HepG2 (cell line): ENCODE measurements around the gene HOXA13. TPM values are rescaled to one million over a fixed set of nuclear protein-coding genes. Genes with fewer than 3 reads are reported as not detected.

Experiments used
- ATAC-seq: fragments of 200-7000 bp; cut with Tn5 transposase; 3 replicates; pipeline ENCODE4 v1.9.1; 2020; ENCODE audit warnings: mild to moderate bottlenecking, moderate library complexity
- BruUV-seq: library from RNA; stranded (reverse); fragments of 400-500 nt; replicated peaks from 2 replicates; lab custom pipeline; 2021; lab: Mats Ljungman, UMichigan
- CTCF ChIA-PET: fragments of 300-600 bp; formaldehyde crosslinking; extraction: SDS; loops from one replicate; lab custom pipeline; 2021; ENCODE audit warnings: low total read pairs, inconsistent platforms, low intra/inter-chr PET ratio; lab: Yijun Ruan, JAX
- POLR2A ChIA-PET: fragments of 350-600 bp; sonication (Branson Sonifier 250); formaldehyde crosslinking; loops from one replicate; lab custom pipeline; 2020; ENCODE audit warnings: antibody characterized with exemption, inconsistent platforms; lab: Yijun Ruan, JAX
- DNase-seq: peaks from one replicate; pipeline ENCODE4 v3.0.0-alpha.2; 2015; ENCODE audit warnings: low spot score
- FAIRE-seq: peaks from 3 replicates; lab custom pipeline; 2011; peaks lifted over from hg19 to GRCh38; lab: Jason Lieb, UNC
- H2AFZ ChIP-seq: one replicate; pipeline ENCODE4 v1.6.1; 2011; ENCODE audit warnings: low read length, inconsistent platforms
- H3K27ac ChIP-seq: fragments of 300-600 bp; 3 replicates; pipeline ENCODE4 v1.8.0; 2011; ENCODE audit warnings: mixed run types, mild to moderate bottlenecking, mixed read lengths, low read length, inconsistent platforms; ENCODE audit not compliant: insufficient read depth; ENCODE audit errors: extremely low read length
- H3K27me3 ChIP-seq, 2 experiments: fragments of 200-600 bp in 1 of 2; 2 replicates in 1 of 2; 3 replicates in 1 of 2; pipeline versions ENCODE4 v1.6.0 to v1.8.0; 2011; ENCODE audit warnings: low read length in 2 of 2, mild to moderate bottlenecking in 2 of 2, moderate library complexity in 2 of 2, inconsistent platforms in 1 of 2; ENCODE audit not compliant: insufficient read depth in 2 of 2, control insufficient read depth in 1 of 2
- H3K36me3 ChIP-seq, 2 experiments: fragments of 200-600 bp in 1 of 2; replicated peaks in 1 of 2; 2 replicates in 1 of 2; 3 replicates in 1 of 2; pipeline versions ENCODE4 v1.5.1 to v1.8.0; 2011; ENCODE audit warnings: low read length in 2 of 2, inconsistent platforms in 1 of 2; ENCODE audit not compliant: insufficient read depth in 2 of 2, control insufficient read depth in 1 of 2
- H3K4me1 ChIP-seq: 2 replicates; pipeline ENCODE4 v1.5.1; 2012; ENCODE audit warnings: low read length, inconsistent platforms; ENCODE audit not compliant: insufficient read depth
- H3K4me2 ChIP-seq: 2 replicates; pipeline ENCODE4 v1.6.0; 2011; ENCODE audit warnings: low read depth, low read length, inconsistent platforms
- H3K4me3 ChIP-seq, 3 experiments: fragments of 200-600 bp in 1 of 3; sonication (generic), shearing (Covaris generic) in 1 of 3; replicated peaks in 1 of 3; 2 replicates each; pipeline ENCODE4 v1.5.1; 2011 to 2016; ENCODE audit warnings: low read length in 3 of 3, inconsistent platforms in 2 of 3, low read depth in 2 of 3, mild to moderate bottlenecking in 2 of 3, control low read depth in 1 of 3, mixed read lengths in 1 of 3; ENCODE audit not compliant: insufficient read depth in 1 of 3
- H3K79me2 ChIP-seq: one replicate; pipeline ENCODE4 v1.6.1; 2011; ENCODE audit warnings: low read length, inconsistent platforms; ENCODE audit not compliant: insufficient read depth
- H3K9ac ChIP-seq: 2 replicates; pipeline ENCODE4 v1.6.0; 2011; ENCODE audit warnings: mild to moderate bottlenecking, low read depth, low read length, inconsistent platforms; ENCODE audit not compliant: insufficient read depth
- H3K9me3 ChIP-seq: 2 replicates; pipeline ENCODE4 v1.5.1; 2012; ENCODE audit warnings: mild to moderate bottlenecking, low read length
- H4K20me1 ChIP-seq: 2 replicates; pipeline ENCODE4 v1.6.0; 2011; ENCODE audit warnings: inconsistent platforms, mild to moderate bottlenecking, low read length, moderate library complexity; ENCODE audit not compliant: insufficient read depth
- RNF2 ChIP-seq: fragments of 450-650 bp; conservative IDR thresholded peaks from 2 replicates; pipeline ENCODE4 v1.6.1; 2016; ENCODE audit warnings: low read depth
- WGBS: methylation state at CpG from one replicate; pipeline ENCODE4 v1.1.6; 2017; ENCODE audit warnings: low lambda C conversion rate; 5-methylcytosine and 5-hydroxymethylcytosine counted together
- in situ Hi-C: cut with HindIII; loops from 2 replicates; pipeline ENCODE4 v1.10.0; 2017; ENCODE audit warnings: low pct_unique_long_range_greater_than_20kb; ENCODE audit not compliant: extremely low pct_ligation_motif_present
- intact Hi-C: fragments of 100-400 bp; cut with micrococcal nuclease; formaldehyde crosslinking; loops from one replicate; pipeline ENCODE4 v1.10.0; 2022; ENCODE audit not compliant: unreplicated experiment
- polyA plus RNA-seq, 8 experiments: library from polyadenylated mRNA; depleted of rRNA in 3 of 8; stranded (reverse) in 7 of 8; unstranded in 1 of 8; fragments of >200 nt; fragmentation: Illumina TruSeq in 4 of 8; extraction: Trizol in 4 of 8; gene quantifications; 2 replicates each; pipeline versions ENCODE4 v1.2.1 to v1.2.3, GENCODE V29; 2011 to 2016; ENCODE audit warnings: low read depth in 4 of 8, missing spikeins in 1 of 8, mixed read lengths in 1 of 8; ENCODE audit not compliant: insufficient read depth in 1 of 8
- total RNA-seq, 5 experiments: library from RNA; depleted of rRNA; stranded (reverse); fragments of >200 nt; fragmentation: Illumina TruSeq; extraction: Trizol; gene quantifications; 2 replicates each; pipeline ENCODE4 v1.2.3, GENCODE V29; 2016; ENCODE audit warnings: low read depth in 1 of 5
- TF ChIP-seq, protein P1 (sequence below), 2 experiments: sonication (generic) in 1 of 2; formaldehyde crosslinking in 1 of 2; IDR thresholded peaks; 2 replicates each; pipeline versions ENCODE4 v1.6.1 to v1.9.0; 2014 to 2022; ENCODE audit warnings: antibody characterized with exemption in 1 of 2, borderline replicate concordance in 1 of 2, inconsistent platforms in 1 of 2, low read depth in 1 of 2, missing genetic modification reagents in 1 of 2

The HOXA13 gene
- total and polyA plus RNA-seq, 2 of the 13 experiments (the other 11 are each of a cell fraction or from before 2014, with no cell fraction given): 0.01 to 0.04 TPM

GRCh38 chr7:27197137-27198042 lies 2.5 kb downstream of the HOXA13 start:
- peaks cover 6 to 61% of the 10 kb centered on the region in 2 experiments for H3K27me3 ChIP-seq
- WGBS: 59% methylated on average over 18 of the region's 18 CpGs
- no peak for DNase-seq
- H3K27ac ChIP-seq: no peak overlapping the region
- no peak overlapping the region for H3K4me3 ChIP-seq
- no TSS peak for BruUV-seq
- H3K79me2 ChIP-seq: no peaks in the 10 kb centered on the region
- no peak for FAIRE-seq
- ChIA-PET CTCF (interaction anchor here (1.5 to 2.8 kb wide), 3 partner anchors 724 to 823 kb away, joined by 4 to 22 read pairs (median 17); no protein-coding TSS in a partner anchor), POLR2A (no interaction called here)
- no peak overlapping the region for H3K9ac ChIP-seq
- intact Hi-C loops (loop anchor here (5.0 to 10.0 kb wide), 2 partner anchors 407 to 575 kb away; no protein-coding TSS in a partner anchor), in situ Hi-C loops (no loop called here)
- no peaks in the 10 kb centered on the region for H3K9me3 ChIP-seq
- TF ChIP-seq, protein P1, sequence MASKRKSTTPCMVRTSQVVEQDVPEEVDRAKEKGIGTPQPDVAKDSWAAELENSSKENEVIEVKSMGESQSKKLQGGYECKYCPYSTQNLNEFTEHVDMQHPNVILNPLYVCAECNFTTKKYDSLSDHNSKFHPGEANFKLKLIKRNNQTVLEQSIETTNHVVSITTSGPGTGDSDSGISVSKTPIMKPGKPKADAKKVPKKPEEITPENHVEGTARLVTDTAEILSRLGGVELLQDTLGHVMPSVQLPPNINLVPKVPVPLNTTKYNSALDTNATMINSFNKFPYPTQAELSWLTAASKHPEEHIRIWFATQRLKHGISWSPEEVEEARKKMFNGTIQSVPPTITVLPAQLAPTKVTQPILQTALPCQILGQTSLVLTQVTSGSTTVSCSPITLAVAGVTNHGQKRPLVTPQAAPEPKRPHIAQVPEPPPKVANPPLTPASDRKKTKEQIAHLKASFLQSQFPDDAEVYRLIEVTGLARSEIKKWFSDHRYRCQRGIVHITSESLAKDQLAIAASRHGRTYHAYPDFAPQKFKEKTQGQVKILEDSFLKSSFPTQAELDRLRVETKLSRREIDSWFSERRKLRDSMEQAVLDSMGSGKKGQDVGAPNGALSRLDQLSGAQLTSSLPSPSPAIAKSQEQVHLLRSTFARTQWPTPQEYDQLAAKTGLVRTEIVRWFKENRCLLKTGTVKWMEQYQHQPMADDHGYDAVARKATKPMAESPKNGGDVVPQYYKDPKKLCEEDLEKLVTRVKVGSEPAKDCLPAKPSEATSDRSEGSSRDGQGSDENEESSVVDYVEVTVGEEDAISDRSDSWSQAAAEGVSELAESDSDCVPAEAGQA (IDR thresholded peaks at IDR 0.05; ENCODE audit: low read depth): no peak
- TF ChIP-seq, protein P1 (CRISPR knock-in tag; IDR thresholded peaks at IDR 0.05; ENCODE audit: borderline replicate concordance): no peak
- TF ChIP-seq RNF2: 0 out of 2 replicates have a peak, but pooled peaks have one; percentile 34
- no peak overlapping the region for H3K4me2 ChIP-seq
- H2AFZ ChIP-seq: no peak overlapping the region
- H4K20me1 ChIP-seq: peaks cover 3% of the 10 kb centered on the region; the same call in 1 of the 2 replicates
- ATAC-seq: no peak
- H3K36me3 ChIP-seq: no peaks in the 10 kb centered on the region
- peaks cover 35% of the 10 kb centered on the region for H3K4me1 ChIP-seq
